Measurements from ENCODE around the gene PCBP2.

The PCBP2 gene

DNA sequence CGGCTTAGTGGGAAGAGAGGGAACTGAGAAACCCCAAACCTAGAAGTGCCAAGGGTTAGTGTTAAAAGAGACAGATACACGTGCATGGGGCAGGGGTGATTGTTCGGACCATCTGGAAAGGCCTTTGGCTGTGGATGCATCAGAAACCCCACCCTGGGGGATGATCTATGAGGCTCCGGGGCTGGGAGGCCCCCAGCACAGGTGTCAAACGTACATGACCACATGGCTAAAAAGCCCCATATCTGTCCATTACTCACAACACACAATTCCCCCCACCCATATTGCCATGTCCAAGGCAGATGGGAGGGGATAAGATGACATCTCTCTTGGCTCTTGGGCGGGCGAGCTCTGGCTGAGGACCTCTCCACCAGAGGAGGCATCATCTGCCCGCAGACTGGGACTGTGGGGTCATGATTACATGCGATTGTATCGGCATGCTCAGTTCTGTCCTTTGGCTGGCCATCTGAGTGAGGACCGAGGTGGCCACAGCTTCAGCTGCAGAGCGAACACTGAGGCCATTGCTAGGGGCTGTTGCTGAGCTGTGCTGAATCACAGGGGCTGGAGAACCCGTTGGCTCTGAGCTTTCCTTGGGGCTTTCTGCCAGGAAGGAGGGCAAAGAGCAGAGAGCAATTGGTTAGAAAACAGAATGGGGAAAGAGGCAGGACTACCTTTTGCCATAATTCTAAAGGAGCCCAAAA lies 65.0 kb downstream of the PCBP2 start:
- TF ChIP-seq, protein P1, sequence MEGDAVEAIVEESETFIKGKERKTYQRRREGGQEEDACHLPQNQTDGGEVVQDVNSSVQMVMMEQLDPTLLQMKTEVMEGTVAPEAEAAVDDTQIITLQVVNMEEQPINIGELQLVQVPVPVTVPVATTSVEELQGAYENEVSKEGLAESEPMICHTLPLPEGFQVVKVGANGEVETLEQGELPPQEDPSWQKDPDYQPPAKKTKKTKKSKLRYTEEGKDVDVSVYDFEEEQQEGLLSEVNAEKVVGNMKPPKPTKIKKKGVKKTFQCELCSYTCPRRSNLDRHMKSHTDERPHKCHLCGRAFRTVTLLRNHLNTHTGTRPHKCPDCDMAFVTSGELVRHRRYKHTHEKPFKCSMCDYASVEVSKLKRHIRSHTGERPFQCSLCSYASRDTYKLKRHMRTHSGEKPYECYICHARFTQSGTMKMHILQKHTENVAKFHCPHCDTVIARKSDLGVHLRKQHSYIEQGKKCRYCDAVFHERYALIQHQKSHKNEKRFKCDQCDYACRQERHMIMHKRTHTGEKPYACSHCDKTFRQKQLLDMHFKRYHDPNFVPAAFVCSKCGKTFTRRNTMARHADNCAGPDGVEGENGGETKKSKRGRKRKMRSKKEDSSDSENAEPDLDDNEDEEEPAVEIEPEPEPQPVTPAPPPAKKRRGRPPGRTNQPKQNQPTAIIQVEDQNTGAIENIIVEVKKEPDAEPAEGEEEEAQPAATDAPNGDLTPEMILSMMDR (IDR thresholded peaks at IDR 0.05; ENCODE audit: insufficient read depth, low read depth, low read length, missing control alignments): no peak

DNA sequence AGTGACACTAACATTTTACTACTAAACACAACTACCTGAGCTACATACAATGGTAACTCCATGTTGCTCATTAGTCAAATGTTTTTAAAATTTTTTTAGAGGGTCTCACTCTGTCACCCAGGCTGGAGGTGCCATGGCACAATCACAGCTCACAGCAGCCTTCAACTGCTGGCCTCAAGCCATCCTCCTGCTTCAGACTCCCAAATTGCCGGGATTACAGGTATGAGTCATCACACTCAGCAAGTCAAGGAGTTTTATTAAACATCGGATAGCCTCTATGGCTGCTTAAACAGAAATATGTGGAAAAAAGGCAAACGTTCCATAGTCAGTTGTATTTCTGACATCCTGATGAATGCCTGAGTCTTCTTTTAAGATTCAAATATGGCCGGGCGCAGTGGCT lies 66.5 kb downstream of the PCBP2 start:
- TF ChIP-seq, protein P1 (IDR thresholded peaks at IDR 0.05; ENCODE audit: insufficient read depth, low read depth, low read length, missing control alignments): no peak
- no peak for DNase-seq (ENCODE audit: low read depth)

More for the DNA sequence above, 65.0 kb downstream of the PCBP2 start:
- DNase-seq (ENCODE audit: low read depth): no peak
- H3K4me3 ChIP-seq (ENCODE audit: low read depth, low read length): no peak overlapping the region

DNA sequence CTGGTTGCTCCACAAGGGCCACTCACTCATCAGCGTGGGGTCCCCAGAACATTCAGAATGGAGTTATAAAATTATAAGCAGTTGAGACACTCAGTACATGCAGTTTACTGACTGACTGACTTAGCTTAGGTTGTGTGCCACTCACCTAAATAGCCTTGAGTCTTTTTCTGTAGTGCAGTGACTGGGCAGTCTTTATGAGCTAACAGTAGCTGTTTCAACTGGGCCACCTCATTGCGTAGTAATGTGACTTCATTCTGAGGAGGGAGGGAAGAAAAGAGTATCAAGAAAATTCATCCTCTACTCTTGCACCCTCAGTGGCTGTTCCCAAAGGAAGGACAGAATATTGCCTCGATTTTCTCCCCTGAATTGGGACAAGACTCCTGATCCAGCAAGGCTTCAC lies 71.2 kb downstream of the PCBP2 start:
- TF ChIP-seq, protein P1 (IDR thresholded peaks at IDR 0.05; ENCODE audit: insufficient read depth, low read depth, low read length, missing control alignments): no peak
- no peak overlapping the region for H3K4me3 ChIP-seq (ENCODE audit: low read depth, low read length)
- DNase-seq (ENCODE audit: low read depth): no peak

More for the DNA sequence above, 66.5 kb downstream of the PCBP2 start:
- no peak overlapping the region for H3K4me3 ChIP-seq (ENCODE audit: low read depth, low read length)

DNA sequence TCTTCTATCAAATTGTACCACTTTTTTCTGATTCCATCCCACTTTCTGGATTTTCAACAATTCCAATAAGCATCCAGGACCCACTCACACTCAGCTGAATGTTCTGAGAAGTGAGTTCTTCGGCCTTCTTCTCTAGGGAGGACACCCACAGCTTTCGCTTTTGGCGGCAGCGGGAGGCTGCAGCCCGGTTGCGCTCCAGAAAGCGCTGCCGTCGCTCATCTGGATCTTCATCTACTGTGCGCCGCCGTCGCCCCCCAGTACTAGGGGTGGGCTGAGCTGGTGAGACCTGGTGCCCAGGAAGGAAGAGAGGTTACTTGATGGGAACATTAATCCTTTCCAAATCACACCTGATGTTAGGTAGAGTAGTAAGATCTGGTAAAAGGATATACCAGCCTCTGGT lies 72.6 kb downstream of the PCBP2 start:
- H3K4me3 ChIP-seq (ENCODE audit: low read depth, low read length): no peak overlapping the region
- TF ChIP-seq, protein P1 (IDR thresholded peaks at IDR 0.05; ENCODE audit: insufficient read depth, low read depth, low read length, missing control alignments): no peak
- DNase-seq (ENCODE audit: low read depth): no peak

DNA sequence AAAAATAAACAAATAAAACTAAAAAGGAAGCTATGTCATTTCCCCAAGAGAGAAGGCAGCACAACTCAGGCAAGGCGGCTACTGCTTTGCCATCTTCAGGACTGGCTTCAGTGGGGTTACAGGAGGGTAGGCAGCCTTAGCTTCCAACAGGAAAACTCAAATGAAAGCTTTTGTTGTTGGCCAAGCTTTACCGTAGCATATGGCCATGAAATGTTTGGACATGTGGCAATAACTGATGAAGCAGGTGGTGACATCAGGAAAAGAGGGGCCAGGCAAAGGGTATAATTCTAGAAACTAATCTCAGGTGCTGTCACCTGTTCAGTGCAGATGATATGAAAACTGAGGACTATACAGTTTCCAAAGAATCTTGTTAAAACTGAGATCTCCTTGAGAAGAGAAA lies 78.2 kb downstream of the PCBP2 start:
- DNase-seq (ENCODE audit: low read depth): no peak
- TF ChIP-seq, protein P1 (IDR thresholded peaks at IDR 0.05; ENCODE audit: insufficient read depth, low read depth, low read length, missing control alignments): no peak
- no peak overlapping the region for H3K4me3 ChIP-seq (ENCODE audit: low read depth, low read length)
